Spleen (tissue), 11 donors: ENCODE data around the gene GOLGA8J. TPM values are rescaled to one million over a fixed set of nuclear protein-coding genes. Genes with fewer than 3 reads are reported as not detected.
"Not testable (repeated sequence)": the region's sequence is repeated elsewhere in the genome, so short reads cannot be mapped to it uniquely, and the experiment has no call there.

Experiments used
- DNase-seq: peaks from one replicate; pipeline ENCODE4 v3.0.0-alpha.2; 2020
- H3K27ac ChIP-seq, 8 donors: fragments of 200-600 bp; sonication (generic) in 7 of 8; 1 replicate in 4 of 8; 2 replicates in 4 of 8; pipeline versions ENCODE4 v1.5.0 to v1.8.0; 2016 to 2021; ENCODE audit warnings: inconsistent platforms in 4 of 8, mild to moderate bottlenecking in 4 of 8, moderate library complexity in 1 of 8
- H3K27me3 ChIP-seq, 7 donors: fragments of 200-600 bp; sonication (generic) in 6 of 7; replicated peaks in 1 of 7; 1 replicate in 4 of 7; 2 replicates in 3 of 7; pipeline versions ENCODE4 v1.5.0 to v1.8.0; 2016 to 2021; ENCODE audit warnings: inconsistent platforms in 3 of 7, mild to moderate bottlenecking in 1 of 7
- H3K36me3 ChIP-seq, 6 donors: fragments of 200-600 bp; sonication (generic) in 5 of 6; 1 replicate in 4 of 6; 2 replicates in 2 of 6; pipeline versions ENCODE4 v1.5.0 to v1.8.0; 2016 to 2021; ENCODE audit warnings: inconsistent platforms in 2 of 6
- H3K4me1 ChIP-seq, 6 donors: fragments of 200-600 bp; sonication (generic) in 5 of 6; 1 replicate in 3 of 6; 2 replicates in 3 of 6; pipeline versions ENCODE4 v1.5.0 to v1.8.0; 2016 to 2021; ENCODE audit warnings: inconsistent platforms in 3 of 6
- H3K4me3 ChIP-seq, 8 donors: fragments of 200-600 bp; sonication (generic) in 7 of 8; 1 replicate in 4 of 8; 2 replicates in 4 of 8; pipeline versions ENCODE4 v1.5.0 to v1.8.0; 2016 to 2021; ENCODE audit warnings: inconsistent platforms in 4 of 8, mild to moderate bottlenecking in 4 of 8, moderate library complexity in 2 of 8
- H3K9me3 ChIP-seq, 8 donors: fragments of 200-600 bp; sonication (generic) in 7 of 8; 1 replicate in 4 of 8; 2 replicates in 4 of 8; pipeline versions ENCODE4 v1.5.0 to v1.8.0; 2016 to 2021; ENCODE audit warnings: inconsistent platforms in 4 of 8
- WGBS, 5 donors: extraction: QIAGEN DNeasy Blood & Tissue Kit in 3 of 5; methylation state at CpG; one replicate each; pipeline versions ENCODE4 v1.1.5 to v1.1.7; 2013 to 2018; 5-methylcytosine and 5-hydroxymethylcytosine counted together
- intact Hi-C: fragments of 100-400 bp; cut with DNase I; formaldehyde crosslinking; loops from one replicate; pipeline ENCODE4 v1.15.0; 2023; ENCODE audit warnings: low total_unique reads
- polyA plus RNA-seq, 3 donors: library from polyadenylated mRNA; stranded (reverse); fragments of 200-250 nt; gene quantifications; one replicate each; pipeline ENCODE4 v1.2.1, GENCODE V29; 2013
- small RNA-seq, 4 donors: library from RNA; depleted of rRNA; stranded (forward); fragments of <200 nt; gene quantifications; one replicate each; pipeline ENCODE3, GENCODE V24; 2016
- total RNA-seq, 7 donors: library from RNA; depleted of rRNA in 3 of 7; stranded (reverse); fragments of >200 nt in 3 of 7; fragmentation: NEBNext Ultra II Directional in 4 of 7; extraction: Animal tissue kit (Norgen Biotek cat#: 25700) in 4 of 7; gene quantifications; one replicate each; pipeline versions ENCODE4 v1.1.0 to v1.2.1, GENCODE V29; 2016 to 2021
- donor health status: healthy with polysubstance abuse.
- donor health status: DM: no; HTN: no; CAD: no; lungs with moderate emphysema.
- donor health status: DM: no; HTN: no; CAD: no.
- donor health status: Bipolar disorder and iron deficiency.
- donor health status: healthy.
- donor health status: DM: no; HTN: no; CAD: no.
- donor health status: DM: yes; HTN: yes; CAD: no.

The GOLGA8J gene
- total and polyA plus RNA-seq, 10 donors, result 0.52 to 0.97 TPM; not detected in 8

GRCh38 chr15:30103941-30104507, 21.3 kb downstream of the GOLGA8J start:
- H3K27ac ChIP-seq, H3K9me3 ChIP-seq, H3K36me3 ChIP-seq, H3K4me1 ChIP-seq, intact Hi-C loops, H3K27me3 ChIP-seq, DNase-seq: not testable (repeated sequence)
- whole genome bisulfite sequencing, 5 donors, result 0 to 5% (median 4%) methylated on average over 8 to 25 of the region's 42 CpGs; no CpG with 5 or more reads in 2 of the 5 donors
- peak overlapping the region in 1 of 8 donors; percentile 39 for H3K4me3 ChIP-seq

- H3K27ac ChIP-seq, DNase-seq, H3K4me3 ChIP-seq, H3K9me3 ChIP-seq, H3K36me3 ChIP-seq, H3K27me3 ChIP-seq, H3K4me1 ChIP-seq, intact Hi-C loops: not testable (repeated sequence)
- no CpG with 5 or more reads among the region's 4 CpGs for WGBS, 5 donors
These were observed 27.8 kb downstream of the GOLGA8J start for GRCh38 chr15:30110591-30110990.

GRCh38 chr15:30130066-30130465, 47.3 kb downstream of the GOLGA8J start:
- H3K27ac ChIP-seq, H3K9me3 ChIP-seq, H3K4me1 ChIP-seq, DNase-seq, H3K36me3 ChIP-seq, intact Hi-C loops, H3K4me3 ChIP-seq, H3K27me3 ChIP-seq: not testable (repeated sequence)
- WGBS, 5 donors, result 0 to 14% (median 6%) methylated on average over 1 of the region's 2 CpGs

- H3K27me3 ChIP-seq, DNase-seq, H3K4me3 ChIP-seq, intact Hi-C loops, H3K9me3 ChIP-seq, H3K4me1 ChIP-seq, H3K27ac ChIP-seq, H3K36me3 ChIP-seq: not testable (repeated sequence)
- WGBS, 5 donors, result no CpG with 5 or more reads among the region's 7 CpGs
These were observed 52.0 kb downstream of the GOLGA8J start, which contains the start of gene GOLGA8T for GRCh38 chr15:30134751-30135150. TSS of gene GOLGA8T (plus strand) at chr15:30135051. CDS start at chr15:30135149, 98 bp downstream.

Small RNAs within 50 kb of the gene (small RNA-seq; reads per million reads assigned to genes)
- gene RF00096 (0 reads per million in 4 donors), gene RN7SL673P (0 reads per million in 4 donors)

Other genes starting within 250 kb of the GOLGA8J start
- gene GOLGA8T, start 52.1 kb downstream of the GOLGA8J start, total RNA-seq, result 1 to 10 TPM in 1 of 7 donors, under 1 TPM in 2, not detected in 4; 0.52 to 1.1 (median 0.55) TPM
- gene GOLGA8T, start 52.1 kb downstream of the GOLGA8J start, polyA plus RNA-seq, result under 1 TPM; 0.06 to 0.19 (median 0.11) TPM